ENCODE results near the gene KIRREL3. TPM values are rescaled to one million over a fixed set of nuclear protein-coding genes. Genes with fewer than 3 reads are reported as not detected.

KIRREL3 gene
- total and polyA plus RNA-seq, 2 of the 8 experiments (the other 6 are each of a cell fraction or from before 2014, with no cell fraction given): 0.29 to 0.32 TPM

- FAIRE-seq (no peak), DNase-seq (ENCODE audit: low read depth in 1 of 2, low spot score in 2 of 2) (no peak)
- Histone ChIP-seq H3K79me2 (ENCODE audit: control insufficient read depth in 1 of 2, insufficient read depth in 2 of 2, low read length in 2 of 2) (no peaks in the 10 kb centered on the region), H2BK20ac (ENCODE audit: low read length) (no peak overlapping the region), H3K18ac (ENCODE audit: extremely low read depth, low read length) (no peak overlapping the region), H2BK12ac (ENCODE audit: low read depth, low read length) (no peak overlapping the region), H3K4me2 (ENCODE audit: insufficient read depth in 1 of 2, low read depth in 2 of 2, low read length in 2 of 2) (no peak overlapping the region), H3K27me3 (replicated peaks in 1 of 4; ENCODE audit: control insufficient read depth in 3 of 4, extremely low read depth in 1 of 4, insufficient read depth in 3 of 4, low read length in 3 of 4) (no peaks in the 10 kb centered on the region; a peak in 1 of 7 replicates), H3K56ac (replicated peaks; ENCODE audit: insufficient read length, low read depth, low read length) (no peak overlapping the region), H3K23me2 (ENCODE audit: low read depth, low read length) (no peaks in the 10 kb centered on the region), H2BK120ac (replicated peaks; ENCODE audit: low read depth, low read length) (no peak overlapping the region), H3K23ac (ENCODE audit: insufficient read length) (no peak overlapping the region), H3K4me1 (replicated peaks in 1 of 4; ENCODE audit: control insufficient read depth in 3 of 4, insufficient read depth in 4 of 4, low read length in 3 of 4) (no peaks in the 10 kb centered on the region; a peak in 1 of 7 replicates), H3K9ac (replicated peaks in 1 of 4; ENCODE audit: extremely low read depth in 1 of 4, low read depth in 3 of 4, low read length in 3 of 4) (no peak overlapping the region), H3K4ac (replicated peaks; ENCODE audit: insufficient read length, low read depth, low read length) (no peak overlapping the region), H4K91ac (replicated peaks; ENCODE audit: insufficient read length, low read length) (no peak overlapping the region), H3K27ac (ENCODE audit: low read depth, low read length) (no peak overlapping the region), H4K8ac (ENCODE audit: extremely low read depth, insufficient read depth, low read length) (no peak overlapping the region), H2AK5ac (ENCODE audit: low read depth, low read length) (no peak overlapping the region), H2BK5ac (ENCODE audit: low read depth, low read length) (no peak overlapping the region), H2BK15ac (ENCODE audit: low read length) (no peak overlapping the region), H3K14ac (ENCODE audit: insufficient read length) (no peak overlapping the region), H4K20me1 (replicated peaks in 1 of 2; ENCODE audit: control insufficient read depth in 1 of 2, insufficient read depth in 2 of 2, low read length in 2 of 2) (no peaks in the 10 kb centered on the region), H3K9me3 (ENCODE audit: insufficient read depth in 2 of 2, low read depth in 1 of 2, low read length in 1 of 2) (peaks cover 10 to 14% of the 10 kb centered on the region in 2 experiments; a peak in 3 of 4 replicates), H3K36me3 (ENCODE audit: control insufficient read depth in 2 of 4, insufficient read depth in 4 of 4, low read length in 3 of 4) (no peaks in the 10 kb centered on the region), H3K4me3 (ENCODE audit: extremely low read depth in 1 of 4, insufficient read depth in 2 of 4, low read depth in 3 of 4, low read length in 4 of 4) (no peak overlapping the region), H3K79me1 (ENCODE audit: low read depth, low read length) (no peaks in the 10 kb centered on the region), H2AFZ (ENCODE audit: low read length) (no peak overlapping the region), H4K5ac (ENCODE audit: insufficient read length, low read depth, low read length) (no peak overlapping the region)
- ChIA-PET POLR2A (ENCODE audit: partially characterized antibody) (no interaction called here), CTCF (ENCODE audit: partially characterized antibody) (interaction anchor here (0.7 to 1.7 kb wide), 3 partner anchors 120 to 477 kb away, joined by 3 to 4 read pairs (median 3); no protein-coding TSS in a partner anchor)
- WGBS, 2 experiments (ENCODE audit: extremely low coverage in 1 of 2, insufficient coverage in 1 of 2, insufficient read length in 1 of 2, insufficient replicate concordance in 2 of 2, low coverage in 1 of 2, low lambda C conversion rate in 2 of 2, missing lambda C conversion rate in 1 of 2): 93% methylated on average over 4 of the region's 4 CpGs; no CpG with 5 or more reads in 1 of the 2 experiments
- TF ChIP-seq SP4 (IDR thresholded peaks at IDR 0.05; ENCODE audit: low read length): no peak
- TF ChIP-seq USF2 (IDR thresholded peaks at IDR 0.05; ENCODE audit: low read length): no peak
- no peak for TF ChIP-seq SAP30 (IDR thresholded peaks at IDR 0.05; ENCODE audit: insufficient read depth, insufficient replicate concordance, low read length)
- no peak for TF ChIP-seq CEBPB (IDR thresholded peaks at IDR 0.05; ENCODE audit: low read depth, low read length)
- TF ChIP-seq RAD21 (IDR thresholded peaks at IDR 0.05 in 1 of 2, conservative IDR thresholded peaks at IDR 0.05 in 1 of 2; ENCODE audit: low read depth in 2 of 2, low read length in 2 of 2): no peak
Measured at GRCh38 chr11:126870021-126870420, 130.5 kb downstream of the KIRREL3 start.

All from H1 (cell line).